ENCODE measurements around the gene CAMTA1.

DNA sequence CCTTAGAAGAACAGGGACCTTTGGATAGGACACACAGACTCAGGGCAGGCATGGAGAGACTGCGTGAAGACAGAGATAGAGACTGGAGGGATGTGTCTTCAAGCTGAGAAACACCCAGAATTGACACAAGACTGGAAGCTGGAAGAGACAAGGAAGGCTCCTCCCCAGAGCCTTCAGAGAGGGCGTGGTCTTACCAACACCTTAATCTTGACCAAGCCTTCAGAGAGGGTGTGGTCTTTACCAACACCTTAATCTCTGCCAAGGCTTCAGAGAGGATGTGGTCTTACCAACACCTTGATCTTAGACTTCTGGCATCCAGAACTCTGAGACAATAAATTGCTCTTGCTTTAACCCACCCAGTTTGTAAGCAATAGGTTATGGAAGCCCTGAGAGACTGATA, 504.4 kb downstream of the CAMTA1 start:
- no peak for TF ChIP-seq CTCF (IDR thresholded peaks at IDR 0.05)
- no peak for TF ChIP-seq EP300 (IDR thresholded peaks at IDR 0.05)
- no peak for TF ChIP-seq POLR2AphosphoS5 (IDR thresholded peaks at IDR 0.05)

All from stomach (tissue), 4 donors.